HCT116 (cell line): ENCODE data around the gene GATAD2B. TPM values are rescaled to one million over a fixed set of nuclear protein-coding genes. Genes with fewer than 3 reads are reported as not detected.

Experiments
- ATAC-seq: fragments of 200-7000 bp; cut with Tn5 transposase; 2 replicates; pipeline ENCODE4 v1.9.1; 2020; ENCODE audit warnings: mild to moderate bottlenecking, moderate library complexity
- BruUV-seq: library from RNA; stranded (reverse); fragments of 400-500 nt; replicated peaks from 2 replicates; lab custom pipeline; 2021; lab: Mats Ljungman, UMichigan
- CTCF ChIA-PET: fragments of 300-600 bp; sonication (Branson Sonifier 250); formaldehyde crosslinking; loops from one replicate; lab custom pipeline; 2021; ENCODE audit warnings: antibody characterized with exemption; lab: Charles Lee
- POLR2A ChIA-PET: fragments of 300-600, 350-600 bp; sonication (Branson Sonifier 250); formaldehyde crosslinking; loops from one replicate; lab custom pipeline; 2021; ENCODE audit warnings: antibody characterized with exemption; lab: Charles Lee
- RAD21 ChIA-PET, 2 experiments: fragments of 300-600 bp; sonication (Branson Sonifier 250); formaldehyde crosslinking; loops; one replicate each; lab custom pipeline; 2023; ENCODE audit warnings: low total read pairs in 2 of 2; ENCODE audit not compliant: uncharacterized antibody in 2 of 2, unreplicated experiment in 2 of 2, low non-redundant PET in 1 of 2; lab: Charles Lee
- DNase-seq: peaks from one replicate; pipeline ENCODE4 v3.0.0-alpha.2; 2010; ENCODE audit warnings: low read depth, low spot score
- H2AFZ ChIP-seq: fragments of 200-600 bp; shearing (Covaris generic), sonication (generic); 2 replicates; pipeline ENCODE4 v1.6.1; 2017; ENCODE audit warnings: low read depth, mixed run types, mixed read lengths, antibody characterized with exemption, low read length; ENCODE audit not compliant: poor library complexity, severe bottlenecking
- H3K27ac ChIP-seq: 2 replicates; pipeline ENCODE4 v1.5.1; 2012; ENCODE audit warnings: low read depth, low read length
- H3K27me3 ChIP-seq: fragments of 200-600 bp; sonication (generic); 2 replicates; pipeline ENCODE4 v1.6.1; 2016; ENCODE audit warnings: mixed run types, low read length, mixed read lengths; ENCODE audit not compliant: insufficient read depth
- H3K36me3 ChIP-seq, 2 experiments: fragments of 200-500 bp in 1 of 2; fragments of 200-600 bp in 1 of 2; sonication (Bioruptor generic) in 1 of 2; sonication (generic) in 1 of 2; 2 replicates each; pipeline versions ENCODE4 v1.5.1 to v1.6.1; 2014 to 2016; ENCODE audit warnings: low read length in 2 of 2, inconsistent platforms in 1 of 2, mixed read lengths in 1 of 2, mixed run types in 1 of 2; ENCODE audit not compliant: insufficient read depth in 2 of 2, control insufficient read depth in 1 of 2
- H3K4me1 ChIP-seq, 2 experiments: fragments of 200-600 bp in 1 of 2; sonication (generic) in 1 of 2; 2 replicates each; pipeline versions ENCODE4 v1.5.1 to v1.6.1; 2012 to 2017; ENCODE audit warnings: low read length in 2 of 2, inconsistent platforms in 1 of 2, mild to moderate bottlenecking in 1 of 2, mixed read lengths in 1 of 2, mixed run types in 1 of 2, moderate library complexity in 1 of 2; ENCODE audit not compliant: insufficient read depth in 2 of 2, control insufficient read depth in 1 of 2
- H3K4me2 ChIP-seq: fragments of 200-600 bp; sonication (generic); 2 replicates; pipeline ENCODE4 v1.6.1; 2017; ENCODE audit warnings: mixed run types, low read length, mixed read lengths
- H3K4me3 ChIP-seq, 2 experiments: fragments of 200-600 bp in 1 of 2; sonication (generic) in 1 of 2; replicated peaks in 1 of 2; 2 replicates each; pipeline ENCODE4 v1.5.1; 2011 to 2016; ENCODE audit warnings: low read length in 2 of 2, control low read depth in 1 of 2, low read depth in 1 of 2, mild to moderate bottlenecking in 1 of 2, mixed read lengths in 1 of 2, mixed run types in 1 of 2
- H3K79me2 ChIP-seq: fragments of 200-600 bp; sonication (generic); 2 replicates; pipeline ENCODE4 v1.6.1; 2017; ENCODE audit warnings: mild to moderate bottlenecking, mixed run types, low read length, moderate library complexity, mixed read lengths; ENCODE audit not compliant: insufficient read depth
- H3K9ac ChIP-seq: fragments of 200-600 bp; sonication (generic); 2 replicates; pipeline ENCODE4 v1.6.1; 2016; ENCODE audit warnings: low read length, mixed read lengths
- H3K9me2 ChIP-seq: fragments of 200-600 bp; sonication (generic), shearing (Covaris generic); 2 replicates; pipeline ENCODE4 v1.6.1; 2017; ENCODE audit warnings: mixed run types, mild to moderate bottlenecking, moderate library complexity; ENCODE audit not compliant: insufficient read depth
- H3K9me3 ChIP-seq, 2 experiments: fragments of 200-500 bp in 1 of 2; fragments of 200-600 bp in 1 of 2; sonication (Bioruptor generic) in 1 of 2; sonication (generic) in 1 of 2; 2 replicates each; pipeline ENCODE4 v1.6.1; 2014 to 2017; ENCODE audit warnings: low read length in 2 of 2, mixed read lengths in 2 of 2, inconsistent platforms in 1 of 2, low read depth in 1 of 2, mild to moderate bottlenecking in 1 of 2, mixed run types in 1 of 2, moderate library complexity in 1 of 2; ENCODE audit not compliant: control insufficient read depth in 1 of 2, insufficient read depth in 1 of 2
- H4K20me1 ChIP-seq: fragments of 200-600 bp; sonication (generic), shearing (Covaris generic); 2 replicates; pipeline ENCODE4 v1.6.1; 2017; ENCODE audit warnings: mixed run types, mild to moderate bottlenecking, moderate library complexity; ENCODE audit not compliant: insufficient read depth
- CBX3 ChIP-seq: IDR thresholded peaks from 2 replicates; pipeline ENCODE4 v1.6.1; 2012; ENCODE audit warnings: low read depth
- EGR1 ChIP-seq: IDR thresholded peaks from 2 replicates; pipeline ENCODE4 v1.6.1; 2012; ENCODE audit warnings: low read depth
- FOSL1 ChIP-seq: IDR thresholded peaks from 2 replicates; pipeline ENCODE4 v1.6.1; 2012; ENCODE audit warnings: low read depth
- JUND ChIP-seq: IDR thresholded peaks from 2 replicates; pipeline ENCODE4 v1.6.1; 2012
- POLR2AphosphoS5 ChIP-seq: IDR thresholded peaks from 2 replicates; pipeline ENCODE4 v1.6.1; 2011; ENCODE audit warnings: mild to moderate bottlenecking, low read depth, low read length, moderate library complexity
- RAD21 ChIP-seq: IDR thresholded peaks from 2 replicates; pipeline ENCODE4 v1.6.1; 2012; ENCODE audit warnings: low read depth, mild to moderate bottlenecking
- SIN3A ChIP-seq: IDR thresholded peaks from 2 replicates; pipeline ENCODE4 v1.6.1; 2012; ENCODE audit warnings: low read depth
- SP1 ChIP-seq: IDR thresholded peaks from 2 replicates; pipeline ENCODE4 v1.6.1; 2012; ENCODE audit warnings: low read depth
- SRF ChIP-seq: IDR thresholded peaks from 2 replicates; pipeline ENCODE4 v1.6.1; 2012; ENCODE audit warnings: low read depth
- TCF7L2 ChIP-seq: IDR thresholded peaks from 2 replicates; pipeline ENCODE4 v1.7.0; 2011; ENCODE audit warnings: borderline replicate concordance, inconsistent platforms; ENCODE audit not compliant: insufficient read depth, insufficient read length; ENCODE audit errors: extremely low read depth
- ZFX ChIP-seq: fragments of 450-650 bp; IDR thresholded peaks from 2 replicates; pipeline ENCODE4 v1.6.1; 2017
- ZNF274 ChIP-seq: fragments of 200-500 bp; sonication (Bioruptor generic); IDR thresholded peaks from 2 replicates; pipeline ENCODE4 v1.6.1; 2014; ENCODE audit warnings: mild to moderate bottlenecking, low read depth, low read length, inconsistent platforms
- intact Hi-C: fragments of 100-400 bp; cut with micrococcal nuclease; formaldehyde crosslinking; loops from 2 replicates; pipeline ENCODE4 v1.10.0; 2022
- total RNA-seq: library from RNA; stranded (reverse); gene quantifications from one replicate; pipeline ENCODE4 v1.2.1, GENCODE V29; 2021; ENCODE audit not compliant: unreplicated experiment
- TF ChIP-seq, protein P1 (sequence below): IDR thresholded peaks from 2 replicates; pipeline ENCODE4 v1.6.1; 2012
- TF ChIP-seq, protein P2 (sequence below): IDR thresholded peaks from 2 replicates; pipeline ENCODE4 v1.6.1; 2011; ENCODE audit warnings: mild to moderate bottlenecking, low read length, moderate library complexity; ENCODE audit not compliant: insufficient replicate concordance; ENCODE audit errors: extremely low read depth
- TF ChIP-seq, protein P3 (sequence below), 3 experiments: fragments of 200-600 bp in 1 of 3; sonication (generic) in 1 of 3; IDR thresholded peaks in 2 of 3; conservative IDR thresholded peaks in 1 of 3; 2 replicates each; pipeline ENCODE4 v1.5.1; 2012 to 2017; ENCODE audit warnings: low read depth in 2 of 3, low read length in 2 of 3, antibody characterized with exemption in 1 of 3, borderline replicate concordance in 1 of 3, control low read depth in 1 of 3, mild to moderate bottlenecking in 1 of 3, mixed read lengths in 1 of 3, mixed run types in 1 of 3, moderate library complexity in 1 of 3; ENCODE audit not compliant: insufficient read depth in 1 of 3
- TF ChIP-seq, protein P4 (sequence below): IDR thresholded peaks from 2 replicates; pipeline ENCODE4 v1.6.1; 2012

The GATAD2B gene
- total RNA-seq, 1 experiment from 2014 or later = 50.2 TPM

DNA sequence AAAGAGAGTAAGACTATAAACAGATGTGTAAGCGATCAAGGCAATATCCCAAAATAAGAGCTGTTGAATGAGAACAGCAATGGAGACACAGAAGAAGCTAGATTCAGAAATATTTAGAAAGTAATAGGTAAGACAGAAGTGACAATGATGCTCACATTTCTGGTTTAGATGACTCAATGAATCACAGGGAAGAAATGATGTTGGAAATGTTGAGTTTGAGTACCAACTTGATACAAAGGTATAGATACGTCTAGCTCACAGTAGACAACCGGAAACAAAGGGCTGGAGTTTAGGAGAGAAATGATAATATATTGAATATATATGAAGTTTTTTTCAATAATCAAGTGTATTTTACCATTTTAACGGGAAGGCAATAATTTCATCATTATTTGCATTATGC is 6.5 kb downstream of the GATAD2B start:
- peaks cover 90% of the 10 kb centered on the region for H3K79me2 ChIP-seq
- ATAC-seq = no peak
- no peak overlapping the region for H3K27ac ChIP-seq
- H3K36me3 ChIP-seq = peaks cover 4% of the 10 kb centered on the region in 2 experiments; a peak in 2 of 4 replicates
- H3K4me3 ChIP-seq = no peak overlapping the region
- no peaks in the 10 kb centered on the region for H3K9me3 ChIP-seq
- ChIA-PET CTCF (interaction anchor here (0.7 kb wide), 1 partner anchor 102 kb away, joined by 4 read pairs; no protein-coding TSS in a partner anchor), RAD21 (no interaction called here), POLR2A (no interaction called here)
- H3K9ac ChIP-seq = no peak overlapping the region
- intact Hi-C loops = no loop called here
- H3K4me1 ChIP-seq = peaks cover 5 to 12% of the 10 kb centered on the region in 2 experiments; a peak in 3 of 4 replicates
- 0 out of 2 replicates have a peak, but pooled peaks cover 2% of the 10 kb centered on the region for H4K20me1 ChIP-seq
- no peak for DNase-seq
- H3K4me2 ChIP-seq = no peak overlapping the region
- BruUV-seq = no TSS peak
- no peak overlapping the region for H2AFZ ChIP-seq
- no peaks in the 10 kb centered on the region for H3K27me3 ChIP-seq
- H3K9me2 ChIP-seq = no peaks in the 10 kb centered on the region
- TF ChIP-seq EGR1 = no peak
- TF ChIP-seq, protein P1, sequence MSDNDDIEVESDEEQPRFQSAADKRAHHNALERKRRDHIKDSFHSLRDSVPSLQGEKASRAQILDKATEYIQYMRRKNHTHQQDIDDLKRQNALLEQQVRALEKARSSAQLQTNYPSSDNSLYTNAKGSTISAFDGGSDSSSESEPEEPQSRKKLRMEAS = no peak
- TF ChIP-seq RAD21 = no peak
- no peak for TF ChIP-seq TCF7L2
- no peak for TF ChIP-seq FOSL1
- TF ChIP-seq, protein P2, sequence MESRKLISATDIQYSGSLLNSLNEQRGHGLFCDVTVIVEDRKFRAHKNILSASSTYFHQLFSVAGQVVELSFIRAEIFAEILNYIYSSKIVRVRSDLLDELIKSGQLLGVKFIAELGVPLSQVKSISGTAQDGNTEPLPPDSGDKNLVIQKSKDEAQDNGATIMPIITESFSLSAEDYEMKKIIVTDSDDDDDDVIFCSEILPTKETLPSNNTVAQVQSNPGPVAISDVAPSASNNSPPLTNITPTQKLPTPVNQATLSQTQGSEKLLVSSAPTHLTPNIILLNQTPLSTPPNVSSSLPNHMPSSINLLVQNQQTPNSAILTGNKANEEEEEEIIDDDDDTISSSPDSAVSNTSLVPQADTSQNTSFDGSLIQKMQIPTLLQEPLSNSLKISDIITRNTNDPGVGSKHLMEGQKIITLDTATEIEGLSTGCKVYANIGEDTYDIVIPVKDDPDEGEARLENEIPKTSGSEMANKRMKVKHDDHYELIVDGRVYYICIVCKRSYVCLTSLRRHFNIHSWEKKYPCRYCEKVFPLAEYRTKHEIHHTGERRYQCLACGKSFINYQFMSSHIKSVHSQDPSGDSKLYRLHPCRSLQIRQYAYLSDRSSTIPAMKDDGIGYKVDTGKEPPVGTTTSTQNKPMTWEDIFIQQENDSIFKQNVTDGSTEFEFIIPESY = no peak
- TF ChIP-seq SRF = no peak
- no peak for TF ChIP-seq CBX3
- TF ChIP-seq SIN3A = no peak
- TF ChIP-seq ZNF274 = no peak
- TF ChIP-seq POLR2AphosphoS5 = no peak
- no peak for TF ChIP-seq SP1
- no peak for TF ChIP-seq ZFX
- TF ChIP-seq, protein P3, sequence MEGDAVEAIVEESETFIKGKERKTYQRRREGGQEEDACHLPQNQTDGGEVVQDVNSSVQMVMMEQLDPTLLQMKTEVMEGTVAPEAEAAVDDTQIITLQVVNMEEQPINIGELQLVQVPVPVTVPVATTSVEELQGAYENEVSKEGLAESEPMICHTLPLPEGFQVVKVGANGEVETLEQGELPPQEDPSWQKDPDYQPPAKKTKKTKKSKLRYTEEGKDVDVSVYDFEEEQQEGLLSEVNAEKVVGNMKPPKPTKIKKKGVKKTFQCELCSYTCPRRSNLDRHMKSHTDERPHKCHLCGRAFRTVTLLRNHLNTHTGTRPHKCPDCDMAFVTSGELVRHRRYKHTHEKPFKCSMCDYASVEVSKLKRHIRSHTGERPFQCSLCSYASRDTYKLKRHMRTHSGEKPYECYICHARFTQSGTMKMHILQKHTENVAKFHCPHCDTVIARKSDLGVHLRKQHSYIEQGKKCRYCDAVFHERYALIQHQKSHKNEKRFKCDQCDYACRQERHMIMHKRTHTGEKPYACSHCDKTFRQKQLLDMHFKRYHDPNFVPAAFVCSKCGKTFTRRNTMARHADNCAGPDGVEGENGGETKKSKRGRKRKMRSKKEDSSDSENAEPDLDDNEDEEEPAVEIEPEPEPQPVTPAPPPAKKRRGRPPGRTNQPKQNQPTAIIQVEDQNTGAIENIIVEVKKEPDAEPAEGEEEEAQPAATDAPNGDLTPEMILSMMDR (IDR thresholded peaks at IDR 0.05 in 2 of 3, conservative IDR thresholded peaks at IDR 0.05 in 1 of 3; ENCODE audit: borderline replicate concordance in 1 of 3, insufficient read depth in 1 of 3, low read depth in 2 of 3, low read length in 2 of 3) = no peak
- no peak for TF ChIP-seq JUND
- TF ChIP-seq, protein P4, sequence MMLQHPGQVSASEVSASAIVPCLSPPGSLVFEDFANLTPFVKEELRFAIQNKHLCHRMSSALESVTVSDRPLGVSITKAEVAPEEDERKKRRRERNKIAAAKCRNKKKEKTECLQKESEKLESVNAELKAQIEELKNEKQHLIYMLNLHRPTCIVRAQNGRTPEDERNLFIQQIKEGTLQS = no peak
